Glomerular visceral epithelial cell (primary cell): Measurements from ENCODE around the gene NACC2.
A peak's percentile ranks its signal among the peaks of the same experiment; 100 is the strongest.
"Not testable (repeated sequence)": the region's sequence is repeated elsewhere in the genome, so short reads cannot be mapped to it uniquely, and the experiment has no call there.

ENCODE experiments used
- DNase-seq: peaks from one replicate; pipeline ENCODE4 v3.0.0-alpha.2; 2016; ENCODE audit errors: extremely low spot score

Gene NACC2

DNA sequence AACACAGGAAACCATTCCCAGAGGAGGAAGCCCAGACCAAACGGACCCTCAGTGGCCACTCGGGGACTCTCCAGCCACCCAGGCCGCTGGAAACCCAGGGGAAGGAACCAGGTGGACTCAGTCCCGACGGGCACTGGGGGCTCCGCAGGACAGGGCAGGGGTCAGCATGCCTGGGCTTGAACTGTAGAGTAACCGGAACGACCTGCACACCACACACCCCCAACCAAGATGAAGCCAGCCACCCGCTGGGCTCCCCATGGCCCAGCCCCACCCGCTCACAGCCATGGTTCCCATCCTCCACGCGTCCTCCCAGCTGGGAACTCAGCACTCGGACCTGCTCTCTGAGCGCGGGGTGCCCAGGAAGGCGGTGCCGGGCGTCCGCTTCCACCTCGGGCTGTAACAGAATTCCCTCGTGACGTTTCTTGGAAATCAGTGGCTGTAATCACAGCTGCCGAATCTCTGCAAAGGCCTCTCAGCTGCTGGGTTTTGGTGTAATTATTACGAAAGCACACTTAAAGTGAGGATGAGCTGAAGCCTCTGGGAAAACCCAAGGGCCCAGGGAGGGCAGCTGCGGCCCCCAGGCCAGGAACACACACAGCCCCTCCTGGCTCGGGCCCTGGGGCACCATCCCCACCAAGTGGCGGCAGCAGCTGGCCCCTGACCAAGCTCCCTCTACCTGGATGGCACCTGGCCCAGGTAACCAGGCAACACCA, 13.8 kb downstream of the NACC2 start:
- no peak for DNase-seq

GRCh38 chr9:136080716-136081112, 14.4 kb downstream of the NACC2 start:
- DNase-seq = no peak

GRCh38 chr9:136079916-136080246, 15.2 kb downstream of the NACC2 start:
- peak; percentile 23 for DNase-seq

DNA sequence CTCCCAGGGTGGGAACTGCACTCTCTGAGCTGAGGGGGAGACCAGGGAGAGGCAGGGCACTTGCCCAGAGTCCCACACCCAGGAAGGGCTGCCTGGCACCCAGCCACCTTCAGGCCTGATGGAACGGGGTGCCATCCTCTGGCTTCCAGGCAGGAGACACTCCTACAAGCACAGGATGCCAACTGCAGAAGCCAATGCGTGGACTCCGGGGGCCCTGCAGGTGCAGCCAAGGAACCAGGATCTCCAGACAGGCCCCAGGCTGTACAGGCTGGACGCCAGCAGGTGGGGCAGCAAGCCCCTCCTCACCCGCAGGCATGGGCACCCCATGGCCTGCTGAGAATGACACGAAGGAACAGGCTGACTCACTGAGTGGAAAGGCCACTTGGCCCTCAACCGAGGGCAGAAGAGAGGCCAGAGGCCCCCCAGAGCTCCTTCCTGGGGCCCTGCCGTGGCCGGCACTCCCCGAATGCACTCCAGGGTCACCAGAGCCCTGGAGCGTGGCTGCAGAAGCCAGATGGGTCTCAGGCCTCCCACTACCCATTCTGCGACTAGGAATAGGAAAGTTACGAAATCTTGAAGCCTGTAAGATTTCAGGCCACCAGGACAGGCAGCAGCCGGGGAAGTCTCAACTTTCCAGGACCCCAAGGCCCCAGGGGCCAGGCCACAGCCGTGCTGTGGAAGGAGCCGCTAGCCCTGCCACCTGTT, 15.7 kb downstream of the NACC2 start:
- DNase-seq = no peak

- no peak for DNase-seq
These were observed 16.5 kb downstream of the NACC2 start for GRCh38 chr9:136078498-136079011.

- no peak for DNase-seq
These were observed 17.1 kb downstream of the NACC2 start for GRCh38 chr9:136078024-136078423.

GRCh38 chr9:136077491-136077890, 17.6 kb downstream of the NACC2 start:
- no peak for DNase-seq

GRCh38 chr9:136075881-136076678, 19.0 kb downstream of the NACC2 start:
- no peak for DNase-seq

- no peak for DNase-seq
These were observed 19.8 kb downstream of the NACC2 start for GRCh38 chr9:136075134-136075841.

DNA sequence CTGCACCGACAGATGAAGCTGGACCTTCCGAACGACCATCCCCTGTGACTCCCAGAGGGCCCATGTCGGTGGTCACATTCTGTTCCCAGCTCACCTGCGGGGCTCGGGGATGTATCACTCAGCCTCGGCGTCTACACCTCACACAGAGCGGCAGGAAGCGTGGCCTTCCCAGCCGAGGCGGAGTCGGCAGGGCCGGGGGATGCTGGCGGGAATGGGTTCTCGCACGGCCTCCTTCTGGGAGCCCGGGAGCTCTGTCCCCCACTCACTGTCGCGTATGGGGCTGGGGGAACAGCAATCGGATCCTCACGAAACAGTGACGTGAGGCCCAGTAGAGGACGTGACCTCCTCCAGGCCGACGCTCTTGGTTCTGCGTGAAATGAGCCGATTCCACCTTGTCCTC, 20.4 kb downstream of the NACC2 start:
- DNase-seq = no peak

DNA sequence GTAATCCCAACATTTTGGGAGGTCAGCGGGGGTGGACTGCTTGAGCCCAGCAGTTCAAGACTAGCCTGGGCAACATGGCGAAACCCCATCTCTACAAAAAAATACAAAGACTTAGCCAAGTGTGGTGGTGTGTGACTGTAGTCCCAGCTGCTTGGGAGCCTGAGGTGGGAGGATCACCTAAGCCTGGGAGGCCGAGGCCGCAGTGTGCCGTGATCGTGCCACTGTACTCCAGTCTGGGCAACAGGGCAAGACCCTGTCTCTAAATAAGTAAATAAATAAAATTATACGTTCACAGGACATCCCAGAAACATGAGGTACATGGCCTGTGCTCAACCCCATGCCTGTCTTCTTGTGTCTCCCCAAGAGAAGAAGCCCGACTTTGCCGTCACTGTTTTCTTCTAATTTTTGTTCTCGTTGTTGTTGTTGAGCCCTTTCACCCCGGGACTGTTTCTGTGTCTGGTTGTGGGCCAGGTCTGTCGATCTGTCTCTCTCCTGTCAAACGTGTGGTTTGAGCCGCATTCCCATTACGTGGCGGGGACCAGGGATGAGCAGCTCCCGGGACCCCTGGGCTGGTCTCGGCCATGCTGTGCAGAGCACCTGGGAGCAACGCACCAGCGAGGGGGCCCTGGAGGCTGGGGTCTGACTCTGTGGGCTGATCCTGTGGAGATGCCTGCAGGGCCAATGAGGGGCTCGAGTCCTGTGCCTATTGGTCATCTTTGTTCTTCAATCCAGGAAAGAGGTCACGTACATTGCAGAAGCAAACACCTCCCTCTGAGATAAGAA, 32.2 kb downstream of the NACC2 start:
- DNase-seq = no peak

GRCh38 chr9:136061916-136062315, 33.2 kb downstream of the NACC2 start:
- DNase-seq = not testable (repeated sequence)

DNA sequence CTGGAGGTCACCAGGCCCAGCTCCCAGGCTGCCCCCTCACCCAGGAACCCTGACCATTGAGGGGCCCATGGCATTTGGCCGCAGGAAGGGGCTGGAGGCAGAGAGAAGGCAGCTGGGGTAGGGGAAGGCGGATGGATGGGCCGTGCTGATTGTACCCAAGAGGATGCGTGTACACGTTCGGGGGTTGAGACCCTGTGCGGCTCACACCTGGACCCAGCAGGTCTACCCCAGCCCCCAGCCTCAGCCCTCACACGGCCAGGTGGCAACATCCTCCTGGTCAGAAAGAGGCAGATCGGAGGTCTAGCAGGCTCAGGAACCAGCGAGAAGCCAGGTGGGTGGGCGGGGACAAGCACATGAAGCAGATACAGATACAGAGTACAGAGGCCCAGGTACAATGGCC, 33.7 kb downstream of the NACC2 start:
- DNase-seq = no peak

DNA sequence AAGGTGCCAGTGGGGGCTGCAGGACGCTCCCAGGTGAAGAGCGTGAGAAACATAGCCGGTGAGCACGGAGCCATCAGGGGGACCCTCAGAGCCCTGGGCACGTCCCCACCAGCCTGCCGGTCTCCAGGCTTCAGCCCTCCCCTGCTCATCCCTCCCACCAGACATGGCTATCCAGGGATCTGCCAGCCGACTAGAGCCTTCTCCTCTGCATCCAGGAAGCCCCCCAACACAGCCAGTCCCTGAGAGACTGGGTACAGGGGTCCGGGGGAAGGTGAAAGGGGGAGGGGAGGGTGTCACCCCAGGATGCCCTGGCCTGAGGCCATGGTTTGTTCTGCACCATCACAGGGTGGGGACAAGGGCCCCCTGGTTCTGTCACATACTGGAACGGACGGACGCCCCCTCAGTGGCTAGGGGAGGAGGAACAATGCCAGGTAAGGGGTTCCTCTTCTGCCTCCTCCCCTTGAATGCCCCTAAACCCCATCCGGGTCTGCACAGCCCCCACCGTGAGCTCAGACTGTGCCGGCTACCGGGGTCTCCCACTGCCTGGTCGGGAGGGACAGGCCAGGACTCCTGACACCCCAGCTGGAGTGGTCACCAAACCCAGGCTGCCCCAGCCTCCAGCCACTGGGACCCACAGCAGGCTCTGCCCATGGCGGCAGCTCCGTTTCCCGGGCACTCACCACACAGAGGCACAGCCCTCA, 34.3 kb downstream of the NACC2 start:
- no peak for DNase-seq

- DNase-seq = peak; percentile 53
These were observed 35.0 kb downstream of the NACC2 start for GRCh38 chr9:136059851-136060670.

DNA sequence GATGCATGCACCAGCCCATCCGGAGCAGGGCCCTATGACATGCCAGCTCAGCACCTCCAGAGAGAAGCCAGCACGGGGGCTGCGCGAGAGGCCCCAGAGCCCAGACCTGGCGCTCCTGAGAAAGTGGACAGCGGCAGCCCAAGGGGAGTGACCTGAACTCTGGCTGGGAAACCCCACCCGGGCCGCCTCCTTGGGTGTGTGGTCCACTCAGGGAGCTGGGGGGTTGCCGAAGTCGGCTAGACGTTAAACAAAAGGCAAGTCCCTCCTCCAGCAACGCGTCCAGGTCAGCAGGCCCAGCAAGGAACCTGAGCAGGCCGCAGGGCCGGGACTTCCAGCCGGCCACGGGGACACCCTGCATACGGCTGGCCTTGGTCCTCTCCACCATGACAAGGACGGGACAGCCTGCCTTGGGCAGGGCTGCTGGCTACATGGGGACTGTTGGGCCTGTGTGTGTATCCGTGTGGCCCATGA, 35.7 kb downstream of the NACC2 start:
- no peak for DNase-seq

- no peak for DNase-seq
These were observed 36.2 kb downstream of the NACC2 start for GRCh38 chr9:136058801-136059302.

- no peak for DNase-seq
These were observed 37.0 kb downstream of the NACC2 start for GRCh38 chr9:136058084-136058483.
